ENCODE data around the gene EFEMP2. TPM values are rescaled to one million over a fixed set of nuclear protein-coding genes. Genes with fewer than 3 reads are reported as not detected.

Gene EFEMP2
- total and polyA plus RNA-seq, 10 of the 15 experiments (the other 5 are each of a cell fraction or from before 2014, with no cell fraction given): 0.24 to 13.2 (median 1.3) TPM; not detected in 1

GRCh38 chr11:65821107-65821506 lies 51.5 kb downstream of the EFEMP2 start (continued):
- TF ChIP-seq RELB (IDR thresholded peaks at IDR 0.05; ENCODE audit: low read depth) (no peak), ZSCAN29 (IDR thresholded peaks at IDR 0.05) (no peak), SREBF2 (IDR thresholded peaks at IDR 0.05; ENCODE audit: low read length) (no peak)
- TF ChIP-seq, protein P1, sequence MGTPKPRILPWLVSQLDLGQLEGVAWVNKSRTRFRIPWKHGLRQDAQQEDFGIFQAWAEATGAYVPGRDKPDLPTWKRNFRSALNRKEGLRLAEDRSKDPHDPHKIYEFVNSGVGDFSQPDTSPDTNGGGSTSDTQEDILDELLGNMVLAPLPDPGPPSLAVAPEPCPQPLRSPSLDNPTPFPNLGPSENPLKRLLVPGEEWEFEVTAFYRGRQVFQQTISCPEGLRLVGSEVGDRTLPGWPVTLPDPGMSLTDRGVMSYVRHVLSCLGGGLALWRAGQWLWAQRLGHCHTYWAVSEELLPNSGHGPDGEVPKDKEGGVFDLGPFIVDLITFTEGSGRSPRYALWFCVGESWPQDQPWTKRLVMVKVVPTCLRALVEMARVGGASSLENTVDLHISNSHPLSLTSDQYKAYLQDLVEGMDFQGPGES (IDR thresholded peaks at IDR 0.05): no peak

- in situ Hi-C loops (cut with MboI): no loop called here
- peak; percentile 81 for FAIRE-seq
- H4K20me1 ChIP-seq (ENCODE audit: control insufficient read depth, insufficient read depth): no peaks in the 10 kb centered on the region
- no peaks in the 10 kb centered on the region for H3K9me3 ChIP-seq (replicated peaks; ENCODE audit: control insufficient read depth, insufficient read depth, low read length)
- WGBS (ENCODE audit: insufficient coverage, insufficient replicate concordance, low lambda C conversion rate, missing lambda C conversion rate): 5% methylated on average over 65 of the region's 74 CpGs
- no TSS peak for BruUV-seq (replicated peaks)
- peak; percentile 94 for ATAC-seq
- ChIA-PET CTCF (interaction anchor here (0.6 to 7.2 kb wide), 30 partner anchors 11 to 224 kb away, joined by 3 to 192 read pairs (median 4); partner anchors contain the start of genes AP5B1, CCDC85B, FIBP and KAT5), POLR2A (interaction anchor here (0.6 to 2.5 kb wide), 9 partner anchors 16 to 708 kb away, joined by 3 to 13 read pairs (median 5); no protein-coding TSS in a partner anchor), RAD21 (ENCODE audit: unreplicated experiment) (interaction anchor here (0.7 to 5.4 kb wide), 18 partner anchors 15 to 179 kb away, joined by 3 to 91 read pairs (median 4); partner anchors contain the start of genes AP5B1, FIBP, KAT5 and OVOL1), SMC1A (ENCODE audit: uncharacterized antibody, unreplicated experiment) (interaction anchor here (0.8 to 5.3 kb wide), 15 partner anchors 13 to 228 kb away, joined by 3 to 41 read pairs (median 5); partner anchors contain the start of gene KAT5)
- DNase-seq (ENCODE audit: low read depth, low spot score): no peak
- H2AFZ ChIP-seq (ENCODE audit: control insufficient read depth, low read depth, low read length): peak overlapping the region; percentile 97
- no peaks in the 10 kb centered on the region for H3K27me3 ChIP-seq (replicated peaks in 1 of 2; ENCODE audit: control insufficient read depth in 2 of 2, insufficient read depth in 2 of 2, low read length in 1 of 2)
- H3K36me3 ChIP-seq (ENCODE audit: control insufficient read depth in 2 of 2, insufficient read depth in 2 of 2, low read length in 1 of 2): no peaks in the 10 kb centered on the region
- peak overlapping the region; percentile 67 for H3K4me2 ChIP-seq (ENCODE audit: control insufficient read depth, insufficient read depth)
- no peaks in the 10 kb centered on the region for H3K79me2 ChIP-seq (ENCODE audit: control insufficient read depth, insufficient read depth, low read length)
- peak overlapping the region; percentile 60; the same call in 1 of the 2 replicates for H3K9ac ChIP-seq (ENCODE audit: control insufficient read depth, insufficient read depth, low read length)
- H3K4me3 ChIP-seq: peak overlapping the region; percentile 65
- intact Hi-C loops (cut with micrococcal nuclease; ENCODE audit: unreplicated experiment): loop anchor here (1.0 to 2.0 kb wide), 2 partner anchors 38 to 107 kb away; partner anchors contain the start of gene AP5B1
- peaks cover 3% of the 10 kb centered on the region; the same call in 1 of the 2 replicates for H3K4me1 ChIP-seq (ENCODE audit: control insufficient read depth, insufficient read depth, low read length)
- no peak overlapping the region for H3K27ac ChIP-seq (ENCODE audit: control insufficient read depth, insufficient read depth)
- TF ChIP-seq YY1 (IDR thresholded peaks at IDR 0.05; ENCODE audit: low read depth, low read length) (0 out of 2 replicates have a peak, but pooled peaks have one; percentile 75), MTA2 (IDR thresholded peaks at IDR 0.05; ENCODE audit: low read depth) (no peak), IRF4 (IDR thresholded peaks at IDR 0.05; ENCODE audit: low read depth, low read length) (0 out of 2 replicates have a peak, but pooled peaks have one; percentile 5), ELK1 (IDR thresholded peaks at IDR 0.05; ENCODE audit: low read depth, low read length) (0 out of 2 replicates have a peak, but pooled peaks have one; percentile 17), SMARCA5 (IDR thresholded peaks at IDR 0.05) (peak; percentile 98), EED (IDR thresholded peaks at IDR 0.05; ENCODE audit: low read depth) (no peak), HCFC1 (IDR thresholded peaks at IDR 0.05; ENCODE audit: low read length) (0 out of 2 replicates have a peak, but pooled peaks have one; percentile 26), POLR2A (IDR thresholded peaks at IDR 0.05; ENCODE audit: low read depth, low read length) (no peak), FOXM1 (IDR thresholded peaks at IDR 0.05; ENCODE audit: low read depth, low read length) (0 out of 2 replicates have a peak, but pooled peaks have one; percentile 27), CHD2 (IDR thresholded peaks at IDR 0.05; ENCODE audit: borderline replicate concordance, low read depth, low read length) (0 out of 2 replicates have a peak, but pooled peaks have one; percentile 44), SIN3A (IDR thresholded peaks at IDR 0.05; ENCODE audit: low read depth, low read length) (0 out of 2 replicates have a peak, but pooled peaks have one; percentile 35), TBL1XR1 (IDR thresholded peaks at IDR 0.05; ENCODE audit: low read depth, low read length) (0 out of 2 replicates have a peak, but pooled peaks have one; percentile 21), IKZF1 (conservative IDR thresholded peaks at IDR 0.05) (peak; percentile 87)
- TF ChIP-seq, protein P2, sequence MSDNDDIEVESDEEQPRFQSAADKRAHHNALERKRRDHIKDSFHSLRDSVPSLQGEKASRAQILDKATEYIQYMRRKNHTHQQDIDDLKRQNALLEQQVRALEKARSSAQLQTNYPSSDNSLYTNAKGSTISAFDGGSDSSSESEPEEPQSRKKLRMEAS (IDR thresholded peaks at IDR 0.05; ENCODE audit: low read depth, low read length): peak; percentile 53; the same call in 1 of the 2 replicates
Observed at GRCh38 chr11:65817835-65818680, 54.5 kb downstream of the EFEMP2 start.

Data from GM12878 (cell line).